IPS-18a (cell line): Measurements from ENCODE around the gene PRRX2.

ENCODE experiments used
- H3K27ac ChIP-seq: one replicate; pipeline ENCODE4 v1.5.1; 2013; ENCODE audit warnings: low read length
- H3K27me3 ChIP-seq: one replicate; pipeline ENCODE4 v1.6.1; 2013; ENCODE audit warnings: mild to moderate bottlenecking, low read length; ENCODE audit not compliant: control insufficient read depth, insufficient read depth
- H3K36me3 ChIP-seq: one replicate; pipeline ENCODE4 v1.6.1; 2013; ENCODE audit warnings: low read depth, low read length; ENCODE audit not compliant: control insufficient read depth
- H3K4me1 ChIP-seq: one replicate; pipeline ENCODE4 v1.6.1; 2013; ENCODE audit warnings: low read depth, low read length; ENCODE audit not compliant: control insufficient read depth
- H3K4me3 ChIP-seq: one replicate; pipeline ENCODE4 v1.5.1; 2013; ENCODE audit warnings: low read length
- H3K9ac ChIP-seq: one replicate; pipeline ENCODE4 v1.6.1; 2013; ENCODE audit warnings: mild to moderate bottlenecking, low read length, moderate library complexity
- H3K9me3 ChIP-seq: one replicate; pipeline ENCODE4 v1.6.1; 2013; ENCODE audit warnings: low read depth, low read length; ENCODE audit not compliant: control insufficient read depth

PRRX2 gene

GRCh38 chr9:129665389-129665775 lies at the start of gene PRRX2:
Gene PRRX2 (plus strand): TSS chr9:129665647. CDS start chr9:129665868, 221 bp downstream.
- H3K36me3 ChIP-seq, result no peaks in the 10 kb centered on the region
- no peak within 1 kb of the TSS for H3K27ac ChIP-seq
- H3K9me3 ChIP-seq, result no peaks in the 10 kb centered on the region
- peaks cover 37% of the 10 kb centered on the region for H3K27me3 ChIP-seq
- H3K9ac ChIP-seq, result no peak within 1 kb of the TSS
- H3K4me3 ChIP-seq, result peak within 1 kb of the TSS; percentile 50
- no peaks in the 10 kb centered on the region for H3K4me1 ChIP-seq

GRCh38 chr9:129617167-129617566 lies 48.3 kb upstream of the PRRX2 start:
- Histone ChIP-seq H3K4me3 (no peak overlapping the region), H3K27ac (no peak overlapping the region), H3K36me3 (no peaks in the 10 kb centered on the region), H3K4me1 (peaks cover 7% of the 10 kb centered on the region), H3K27me3 (peaks cover 35% of the 10 kb centered on the region), H3K9me3 (no peaks in the 10 kb centered on the region), H3K9ac (no peak overlapping the region)

GRCh38 chr9:129619787-129620668 lies 45.4 kb upstream of the PRRX2 start:
- Histone ChIP-seq H3K27me3 (peaks cover 35% of the 10 kb centered on the region), H3K27ac (no peak overlapping the region), H3K9ac (no peak overlapping the region), H3K4me3 (peak overlapping the region; percentile 48), H3K4me1 (no peaks in the 10 kb centered on the region), H3K36me3 (no peaks in the 10 kb centered on the region), H3K9me3 (no peaks in the 10 kb centered on the region)

- H3K9ac ChIP-seq, result no peak within 1 kb of the TSS
- H3K4me3 ChIP-seq, result peak within 1 kb of the TSS; percentile 48
- peaks cover 35% of the 10 kb centered on the region for H3K27me3 ChIP-seq
- H3K9me3 ChIP-seq, result no peaks in the 10 kb centered on the region
- H3K36me3 ChIP-seq, result no peaks in the 10 kb centered on the region
- H3K4me1 ChIP-seq, result no peaks in the 10 kb centered on the region
- no peak within 1 kb of the TSS for H3K27ac ChIP-seq
Measured at GRCh38 chr9:129620669-129621295, 44.7 kb upstream of the PRRX2 start, which contains the start of gene C9orf50. Gene C9orf50 (minus strand): TSS chr9:129621101. CDS start chr9:129620574, 527 bp downstream.

- Histone ChIP-seq H3K9ac (no peak overlapping the region), H3K27me3 (peaks cover 35% of the 10 kb centered on the region), H3K9me3 (no peaks in the 10 kb centered on the region), H3K27ac (no peak overlapping the region), H3K36me3 (peaks cover 2% of the 10 kb centered on the region), H3K4me1 (peaks cover 8% of the 10 kb centered on the region), H3K4me3 (no peak overlapping the region)
Measured at GRCh38 chr9:129623331-129623730, 42.1 kb upstream of the PRRX2 start.

GRCh38 chr9:129624168-129624759 lies 41.2 kb upstream of the PRRX2 start:
- Histone ChIP-seq H3K4me1 (peaks cover 8% of the 10 kb centered on the region), H3K27me3 (peaks cover 29% of the 10 kb centered on the region), H3K27ac (no peak overlapping the region), H3K4me3 (no peak overlapping the region), H3K9me3 (no peaks in the 10 kb centered on the region), H3K9ac (no peak overlapping the region), H3K36me3 (peaks cover 4% of the 10 kb centered on the region)

GRCh38 chr9:129624947-129625346 lies 40.5 kb upstream of the PRRX2 start:
- Histone ChIP-seq H3K4me3 (no peak overlapping the region), H3K36me3 (peaks cover 4% of the 10 kb centered on the region), H3K9ac (no peak overlapping the region), H3K9me3 (no peaks in the 10 kb centered on the region), H3K27ac (no peak overlapping the region), H3K27me3 (peaks cover 22% of the 10 kb centered on the region), H3K4me1 (peaks cover 8% of the 10 kb centered on the region)

- peaks cover 10% of the 10 kb centered on the region for H3K27me3 ChIP-seq
- peaks cover 4% of the 10 kb centered on the region for H3K36me3 ChIP-seq
- peak within 1 kb of the TSS; percentile 83 for H3K9ac ChIP-seq
- H3K4me3 ChIP-seq, result peak within 1 kb of the TSS; percentile 81
- H3K9me3 ChIP-seq, result no peaks in the 10 kb centered on the region
- peak within 1 kb of the TSS; percentile 72 for H3K27ac ChIP-seq
- H3K4me1 ChIP-seq, result peaks cover 8% of the 10 kb centered on the region
Measured at GRCh38 chr9:129626079-129626624, 39.3 kb upstream of the PRRX2 start, which contains the start of gene NTMT1. Gene NTMT1 (plus strand): TSS chr9:129626163. CDS start chr9:129632704, 6,541 bp downstream.

- H3K27me3 ChIP-seq, result peaks cover 4% of the 10 kb centered on the region
- peak overlapping the region; percentile 72 for H3K27ac ChIP-seq
- H3K9ac ChIP-seq, result peak overlapping the region; percentile 83
- peak overlapping the region; percentile 81 for H3K4me3 ChIP-seq
- H3K4me1 ChIP-seq, result peaks cover 8% of the 10 kb centered on the region
- H3K9me3 ChIP-seq, result no peaks in the 10 kb centered on the region
- peaks cover 4% of the 10 kb centered on the region for H3K36me3 ChIP-seq
Measured at GRCh38 chr9:129626625-129627284, 38.7 kb upstream of the PRRX2 start.

- H3K27ac ChIP-seq, result no peak overlapping the region
- H3K4me1 ChIP-seq, result peaks cover 8% of the 10 kb centered on the region
- peak overlapping the region; percentile 81 for H3K4me3 ChIP-seq
- H3K9ac ChIP-seq, result no peak overlapping the region
- H3K27me3 ChIP-seq, result no peaks in the 10 kb centered on the region
- no peaks in the 10 kb centered on the region for H3K9me3 ChIP-seq
- peaks cover 11% of the 10 kb centered on the region for H3K36me3 ChIP-seq
Measured at GRCh38 chr9:129627556-129628440, 37.6 kb upstream of the PRRX2 start.
